NCI-H146 treated with DMSO at 0.1 percent for 48 hours (cell line): ENCODE results near the gene TBC1D26.
"Not testable (repeated sequence)": the region's sequence is repeated elsewhere in the genome, so short reads cannot be mapped to it uniquely, and the experiment has no call there.

Experiments used
- DNase-seq: peaks from one replicate; lab custom pipeline; 2025; ENCODE audit not compliant: unreplicated experiment; lab: John Stamatoyannopoulos, UW

The TBC1D26 gene

DNA sequence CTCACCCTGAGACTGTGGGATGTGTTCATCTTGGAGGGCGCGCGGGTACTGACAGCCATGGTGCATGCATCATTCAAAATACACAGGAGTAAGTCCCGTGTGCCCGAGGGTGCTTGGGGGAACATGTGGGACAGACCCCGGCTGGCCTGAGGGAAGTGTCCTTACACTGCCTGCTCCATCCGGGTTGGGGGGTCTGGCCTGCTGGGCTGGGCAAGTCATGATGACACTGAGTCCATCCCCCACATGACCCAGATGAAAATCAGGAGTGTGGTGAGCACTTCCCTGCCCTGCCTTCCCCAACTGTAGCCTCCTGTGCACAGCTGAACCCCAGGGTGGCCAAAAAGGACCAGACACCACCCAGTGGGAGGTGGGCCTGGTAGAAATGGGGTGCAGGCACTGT is 10.8 kb downstream of the TBC1D26 start:
- DNase-seq, result no peak

DNA sequence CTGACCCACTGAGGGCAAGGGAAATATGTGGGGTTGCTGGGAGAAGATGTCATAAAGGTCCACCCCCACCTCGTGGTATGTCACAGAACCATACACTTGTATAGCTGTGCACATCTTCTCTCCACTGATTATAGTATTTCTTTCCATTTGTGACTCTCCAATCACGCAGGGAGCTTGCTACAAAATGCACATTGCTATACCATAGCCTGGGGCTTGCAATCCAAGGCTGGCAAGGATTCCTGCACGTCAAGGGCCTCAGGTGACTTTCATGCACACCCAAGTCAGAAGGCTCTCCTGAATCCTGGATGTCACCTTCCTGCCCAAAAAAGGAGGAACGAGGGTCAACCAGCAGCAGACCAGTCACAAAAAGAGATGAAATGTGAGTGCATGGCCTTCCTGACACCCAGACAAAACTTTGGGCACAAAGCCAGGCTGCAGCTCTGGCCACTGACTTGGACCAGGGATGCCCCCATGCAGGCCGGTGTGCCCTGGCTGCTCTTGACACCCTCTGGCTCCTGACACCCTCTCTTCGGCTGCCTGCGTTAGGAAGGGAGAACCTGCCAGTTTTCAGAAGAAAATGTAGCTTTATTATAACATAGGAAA is 12.1 kb downstream of the TBC1D26 start:
- no peak for DNase-seq

DNA sequence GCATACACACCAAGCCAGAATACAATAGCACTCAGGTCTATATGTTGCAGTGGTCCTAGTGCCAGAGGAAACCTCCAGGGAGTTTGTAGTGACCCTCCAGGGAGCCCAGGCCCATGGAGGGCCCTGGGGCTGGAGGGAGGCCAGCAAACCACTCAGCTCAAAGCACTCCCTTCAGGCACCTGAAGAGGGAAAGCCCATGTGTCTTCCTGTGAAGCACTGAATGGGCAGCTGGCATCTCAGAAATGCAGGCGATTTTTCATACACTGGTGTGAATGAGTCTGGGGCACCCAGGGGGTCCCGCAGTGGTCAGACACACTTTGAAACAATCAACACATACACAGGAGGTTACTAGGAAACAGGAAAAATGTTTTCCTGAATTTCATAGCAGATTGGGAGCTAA is 12.8 kb downstream of the TBC1D26 start:
- DNase-seq, result no peak

DNA sequence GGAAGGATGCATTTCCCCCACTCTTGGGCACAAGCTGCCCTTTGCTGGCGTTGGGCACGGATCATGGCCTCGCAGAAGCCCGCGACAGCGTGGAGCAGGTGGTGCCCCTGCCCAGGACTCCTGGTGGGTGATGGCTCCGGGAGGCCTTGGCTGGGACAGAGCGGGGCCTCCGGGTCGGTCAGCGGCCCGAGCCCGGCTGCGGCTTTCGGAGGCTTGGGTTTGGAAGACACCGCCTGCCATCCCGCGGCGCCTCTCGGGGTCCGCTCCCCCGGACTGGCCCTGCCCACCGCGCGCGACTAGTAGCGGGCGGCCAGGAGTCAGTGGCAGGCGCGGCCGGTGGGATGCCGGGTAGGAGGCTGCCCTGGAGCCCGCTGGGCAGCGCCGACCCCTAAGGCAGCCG is 17.3 kb downstream of the TBC1D26 start:
- not testable (repeated sequence) for DNase-seq

DNA sequence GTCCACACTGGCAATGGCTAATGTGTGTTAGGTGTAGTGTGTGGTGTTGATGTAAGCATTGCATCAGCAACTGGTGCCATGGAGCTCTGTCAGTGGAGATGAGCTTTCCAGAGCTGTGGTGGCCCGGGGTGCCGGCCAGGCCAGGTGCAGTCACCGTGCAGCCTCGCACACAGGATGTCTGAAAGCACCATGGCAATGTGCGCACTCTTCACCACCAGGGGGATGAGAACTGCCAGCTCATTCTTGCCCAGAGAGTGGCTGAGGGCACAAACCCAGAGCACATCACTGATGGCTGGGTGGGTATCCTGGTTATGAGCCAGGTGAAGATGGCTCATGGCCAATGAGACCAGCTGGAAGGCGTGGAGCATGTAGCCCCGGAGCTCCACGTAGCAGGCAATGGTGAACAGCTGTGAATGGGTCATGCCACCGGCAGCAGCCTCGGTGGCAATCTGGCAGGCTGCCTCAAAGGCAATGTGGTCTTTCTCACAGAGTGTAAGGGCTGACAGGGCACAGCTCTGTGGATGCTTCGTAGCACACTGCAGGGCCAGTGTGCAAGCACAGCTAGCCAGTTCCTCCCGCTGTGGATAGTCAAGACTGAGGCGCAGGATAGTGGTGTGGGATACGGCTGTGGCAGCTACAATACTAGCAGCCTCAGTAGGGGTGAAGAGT is 36.9 kb downstream of the TBC1D26 start:
- DNase-seq, result not testable (repeated sequence)

DNA sequence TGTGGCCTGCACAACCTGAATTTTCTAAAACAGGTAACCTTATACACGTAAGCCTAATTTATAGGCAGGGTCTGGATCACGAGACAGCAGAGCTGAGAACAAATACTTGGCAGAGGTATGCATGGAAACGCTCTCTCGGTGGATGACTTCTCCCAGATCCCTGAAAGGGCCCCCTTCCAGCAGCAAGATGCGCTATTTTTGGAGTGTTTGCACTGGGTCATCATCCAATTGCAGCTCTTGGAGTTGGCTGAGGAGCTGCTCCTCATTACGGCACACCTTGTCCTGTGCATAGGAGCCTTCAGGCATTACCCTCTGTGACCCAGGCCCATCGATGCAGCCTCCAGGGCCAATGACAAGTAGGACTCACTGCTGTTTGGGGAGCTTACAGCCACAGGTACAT is 38.6 kb downstream of the TBC1D26 start:
- DNase-seq, result not testable (repeated sequence)

DNA sequence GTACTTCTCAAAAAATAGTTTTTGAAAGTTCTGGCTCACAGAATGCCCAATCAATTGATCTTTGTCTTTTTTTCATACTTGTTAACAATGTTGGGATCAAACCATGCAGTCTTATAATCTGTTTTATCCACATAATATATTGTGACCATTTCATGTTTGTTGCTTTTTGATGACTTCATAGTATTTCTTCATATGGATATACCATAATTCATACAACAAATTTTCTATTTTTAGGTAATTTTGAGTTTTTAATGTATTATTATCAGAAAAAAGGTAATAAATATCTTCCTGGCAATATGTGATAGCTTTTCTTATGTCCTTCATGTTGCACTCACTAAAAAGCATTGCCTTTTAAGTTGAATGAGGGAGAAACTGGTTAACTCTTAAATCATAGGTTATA is 44.8 kb downstream of the TBC1D26 start:
- DNase-seq, result no peak

DNA sequence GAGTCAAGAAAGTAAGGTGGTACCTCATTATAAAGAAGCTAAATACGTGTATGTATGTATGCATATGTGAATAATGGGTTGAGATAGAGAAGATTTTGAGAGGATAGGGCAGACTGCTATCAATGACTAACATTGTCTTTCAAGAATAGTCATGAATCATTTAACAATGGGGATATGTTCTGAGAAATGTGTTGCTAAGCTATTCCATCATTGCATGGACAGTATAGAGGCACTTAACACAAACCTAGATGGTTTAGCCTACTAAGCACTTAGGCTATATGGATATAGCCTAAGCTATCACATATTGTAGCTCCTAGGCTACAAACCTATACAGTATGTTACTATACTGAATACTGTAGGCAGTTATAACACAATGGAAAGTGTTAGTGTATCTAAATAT is 45.2 kb downstream of the TBC1D26 start:
- DNase-seq, result no peak

DNA sequence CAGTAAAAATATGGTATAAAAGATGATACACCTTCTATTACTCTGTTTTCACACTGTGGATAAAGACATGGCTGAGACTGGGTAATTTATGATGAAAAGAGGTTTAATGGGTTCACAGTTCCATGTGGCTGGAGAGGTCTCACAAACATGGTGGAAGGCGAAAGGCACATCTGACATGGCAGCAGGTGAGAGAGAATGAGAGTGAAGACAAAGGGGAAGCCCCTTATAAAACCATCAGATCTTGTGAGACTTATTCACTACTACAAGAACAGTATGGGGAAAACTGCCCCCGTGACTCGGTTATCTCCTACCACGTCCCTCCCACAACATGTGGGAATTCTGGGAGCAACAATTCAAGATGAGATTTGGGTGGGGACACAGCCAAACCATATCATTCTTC is 45.6 kb downstream of the TBC1D26 start:
- no peak for DNase-seq

DNA sequence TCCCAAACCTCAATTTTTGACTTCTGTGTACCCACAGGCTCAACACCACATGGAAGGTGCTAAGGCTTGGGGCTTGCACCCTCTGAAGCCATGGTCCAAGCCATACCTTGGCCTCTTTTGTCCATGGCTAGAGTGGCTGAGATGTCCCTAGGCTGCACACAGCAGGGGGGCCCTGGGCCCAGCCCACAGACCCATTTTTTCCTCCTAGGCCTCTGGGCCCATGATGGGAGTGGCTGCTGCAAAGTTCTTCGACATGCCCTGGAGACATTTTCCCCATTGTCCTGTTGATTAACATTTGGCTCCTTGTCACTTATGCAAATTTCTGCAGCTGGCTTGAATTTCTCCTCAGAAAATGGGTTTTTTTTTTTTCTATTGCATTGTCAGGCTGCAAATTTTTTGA is 47.0 kb downstream of the TBC1D26 start:
- DNase-seq, result no peak

DNA sequence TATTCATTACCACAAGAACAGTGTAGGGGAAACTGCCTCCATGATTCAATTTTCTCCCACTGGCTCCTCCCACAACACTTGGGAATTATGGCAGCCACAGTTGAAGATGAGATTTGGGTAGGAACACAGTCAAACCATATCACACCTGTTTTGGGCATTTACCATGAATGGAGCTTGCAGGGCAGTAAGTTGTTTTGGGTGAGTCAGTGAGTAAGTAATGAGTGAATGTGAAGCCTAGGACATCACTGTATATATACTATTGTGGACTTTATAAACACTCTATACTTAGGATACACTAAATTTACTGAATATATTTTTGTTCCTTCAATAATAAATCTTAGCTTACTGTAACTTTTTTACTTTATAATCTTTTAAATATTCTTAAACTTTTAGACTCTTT is 48.1 kb downstream of the TBC1D26 start:
- no peak for DNase-seq

DNA sequence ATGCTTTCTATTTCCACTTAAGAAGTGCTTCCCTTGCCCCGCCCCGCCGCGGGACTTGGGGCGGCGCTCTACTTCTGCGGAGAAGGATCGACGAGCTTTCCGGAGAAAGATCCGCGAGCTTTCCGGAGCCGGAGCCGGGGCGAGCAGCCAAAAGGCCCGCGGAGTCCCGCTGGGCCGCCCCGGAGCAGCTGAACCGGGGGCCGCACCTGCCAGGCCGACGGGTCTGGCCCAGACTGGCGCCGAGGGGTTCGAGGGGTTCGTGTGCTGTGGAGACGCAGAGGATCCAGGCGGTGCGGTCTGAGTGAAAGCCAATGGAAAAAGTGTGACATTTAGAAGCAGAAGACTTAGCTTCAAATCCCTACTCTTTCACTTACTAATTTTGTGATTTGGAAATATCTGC is 50.8 kb downstream of the TBC1D26 start:
- no peak for DNase-seq

DNA sequence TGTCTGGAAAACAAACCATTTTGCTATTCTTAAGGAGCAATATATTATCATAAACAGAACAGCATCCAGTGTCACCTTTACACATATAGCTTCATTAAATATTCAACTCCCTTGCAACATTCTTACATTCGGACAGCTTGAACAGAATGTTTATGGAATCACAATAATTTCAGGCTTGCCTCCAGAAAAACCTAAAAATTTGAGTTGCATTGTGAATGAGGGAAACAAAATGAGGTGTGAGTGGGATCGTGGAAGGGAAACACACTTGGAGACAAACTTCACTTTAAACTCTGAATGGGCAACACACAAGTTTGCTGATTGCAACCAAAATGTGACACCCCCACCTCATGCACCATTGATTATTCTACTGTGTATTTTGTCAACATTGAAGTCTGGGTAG is 51.4 kb downstream of the TBC1D26 start:
- DNase-seq, result no peak

DNA sequence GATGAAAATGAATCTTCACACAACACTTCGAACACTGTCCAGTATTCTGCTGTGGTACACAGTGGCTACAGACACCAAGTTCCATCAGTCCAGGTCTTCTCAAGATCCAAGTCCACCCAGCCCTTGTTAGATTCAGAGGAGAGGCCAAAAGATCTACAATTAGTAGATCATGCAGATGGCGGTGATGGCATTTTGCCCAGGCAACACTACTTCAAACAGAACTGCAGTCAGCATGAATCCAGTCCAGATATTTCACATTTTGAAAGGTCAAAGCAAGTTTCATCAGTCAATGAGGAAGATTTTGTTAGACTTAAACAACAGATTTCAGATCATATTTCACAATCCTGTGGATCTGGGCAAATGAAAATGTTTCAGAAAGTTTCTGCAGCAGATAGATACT is 52.3 kb downstream of the TBC1D26 start:
- not testable (repeated sequence) for DNase-seq

DNA sequence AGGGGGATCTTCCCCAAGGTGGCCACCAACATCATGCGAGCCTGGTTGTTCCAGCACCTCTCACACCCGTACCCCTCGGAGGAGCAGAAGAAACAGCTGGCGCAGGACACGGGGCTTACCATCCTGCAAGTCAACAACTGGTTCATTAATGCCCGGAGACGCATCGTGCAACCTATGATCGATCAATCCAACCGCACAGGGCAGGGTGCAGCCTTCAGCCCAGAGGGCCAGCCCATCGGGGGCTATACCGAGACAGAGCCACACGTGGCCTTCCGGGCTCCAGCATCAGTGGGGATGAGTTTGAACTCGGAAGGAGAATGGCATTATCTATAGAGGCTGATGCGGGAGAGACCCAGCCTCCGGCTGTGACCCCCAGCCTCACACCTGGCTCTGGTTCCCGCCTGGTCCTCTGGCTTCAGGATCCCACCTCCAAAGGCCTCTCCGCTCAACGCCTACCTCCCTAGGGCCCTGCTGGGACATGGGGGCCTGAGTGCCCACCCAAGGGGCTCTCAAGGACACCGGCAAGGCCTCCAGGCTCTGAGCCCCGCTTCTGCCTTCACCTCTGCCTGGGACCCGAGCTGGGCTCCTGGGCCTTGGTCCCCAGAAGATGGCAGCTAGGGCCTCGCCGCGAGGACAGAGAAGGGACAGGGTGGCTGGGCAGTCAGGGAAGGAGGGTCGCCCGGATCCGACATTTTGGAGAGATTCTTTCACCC is 55.4 kb downstream of the TBC1D26 start:
- DNase-seq, result not testable (repeated sequence)

DNA sequence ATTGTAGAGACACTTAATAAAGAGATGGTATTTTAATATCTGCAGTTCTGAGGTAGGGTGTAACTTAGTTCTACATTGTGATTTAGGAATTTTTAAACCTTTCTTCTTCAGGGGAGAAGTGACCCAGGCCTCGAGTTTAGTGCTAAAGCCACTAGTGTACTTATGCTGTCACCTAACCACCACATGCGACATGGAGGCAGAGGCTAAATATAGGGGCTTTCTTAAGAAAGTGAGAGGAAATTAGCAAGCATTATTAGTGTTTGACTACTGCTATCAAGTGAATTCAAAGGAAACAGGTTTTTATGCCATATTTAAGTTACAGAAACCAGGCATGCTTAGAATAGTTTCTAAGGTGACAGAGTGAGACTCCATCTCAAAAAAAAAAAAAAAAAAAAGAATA is 56.3 kb downstream of the TBC1D26 start:
- DNase-seq, result not testable (repeated sequence)
